Right lobe of liver (tissue), 4 donors: ENCODE measurements around the gene MED22.

Experiments used
- CTCF ChIP-seq, 4 donors: fragments of 200-600 bp in 3 of 4; fragments of 450-650 bp in 1 of 4; IDR thresholded peaks; one replicate each; pipeline versions ENCODE4 v1.5.1 to v1.8.0; 2016 to 2022; ENCODE audit warnings: antibody characterized with exemption in 4 of 4, mild to moderate bottlenecking in 2 of 4
- POLR2A ChIP-seq: fragments of 450-650 bp; IDR thresholded peaks from one replicate; pipeline ENCODE4 v1.6.1; 2017; ENCODE audit warnings: antibody characterized with exemption, mild to moderate bottlenecking
- donor health status: DM: no; HTN: no; CAD: no.
- donor health status: DM: no; HTN: no; CAD: no.
- donor health status: DM: no; HTN: yes; CAD: no.

- TF ChIP-seq CTCF (IDR thresholded peaks at IDR 0.05): no peak
- TF ChIP-seq POLR2A: no peak
These were observed 14.6 kb upstream of the MED22 start for GRCh38 chr9:133362359-133363044.
